Ovary (tissue), 10 donors: ENCODE data around the gene ADAMTS13. TPM values are rescaled to one million over a fixed set of nuclear protein-coding genes. Genes with fewer than 3 reads are reported as not detected.

ENCODE experiments used
- DNase-seq, 5 donors: peaks; one replicate each; pipeline ENCODE4 v3.0.0-alpha.2; 2019 to 2020
- H3K27ac ChIP-seq, 2 donors: fragments of 200-600 bp; one replicate each; pipeline versions ENCODE4 v1.5.1 to v1.8.0; 2019 to 2022
- H3K27me3 ChIP-seq: fragments of 200-600 bp; one replicate; pipeline ENCODE4 v1.8.0; 2022
- H3K36me3 ChIP-seq: fragments of 200-600 bp; sonication (generic); one replicate; pipeline ENCODE4 v1.5.1; 2019
- H3K4me1 ChIP-seq: one replicate; pipeline ENCODE4 v1.8.1; 2013; ENCODE audit warnings: mild to moderate bottlenecking, moderate library complexity; ENCODE audit not compliant: insufficient read depth
- H3K4me3 ChIP-seq: fragments of 200-600 bp; sonication (generic); one replicate; pipeline ENCODE4 v1.5.1; 2017
- H3K9me3 ChIP-seq, 2 donors: fragments of 200-600 bp in 1 of 2; sonication (generic) in 1 of 2; one replicate each; pipeline versions ENCODE4 v1.5.1 to v1.8.1; 2013 to 2019; ENCODE audit warnings: mild to moderate bottlenecking in 1 of 2, moderate library complexity in 1 of 2
- CTCF ChIP-seq, 3 donors: fragments of 450-650 bp in 2 of 3; fragments of 200-600 bp in 1 of 3; IDR thresholded peaks; one replicate each; pipeline versions ENCODE4 v1.5.1 to v1.8.0; 2016 to 2022; ENCODE audit warnings: antibody characterized with exemption in 3 of 3, mild to moderate bottlenecking in 1 of 3
- EP300 ChIP-seq: sonication (generic); formaldehyde crosslinking; IDR thresholded peaks from one replicate; pipeline ENCODE4 v1.6.1; 2017; ENCODE audit warnings: antibody characterized with exemption
- POLR2A ChIP-seq: fragments of 450-650 bp; IDR thresholded peaks from one replicate; pipeline ENCODE4 v1.6.1; 2017; ENCODE audit warnings: antibody characterized with exemption, mild to moderate bottlenecking, moderate library complexity
- WGBS, 3 donors: extraction: QIAGEN DNeasy Blood & Tissue Kit in 1 of 3; methylation state at CpG; one replicate each; pipeline versions ENCODE4 v1.1.5 to v1.1.7; 2013 to 2017; 5-methylcytosine and 5-hydroxymethylcytosine counted together
- intact Hi-C, 4 donors: fragments of 100-400 bp; cut with DNase I; formaldehyde crosslinking; loops; one replicate each; pipeline versions ENCODE4 v1.11.0 to v1.15.1; 2022 to 2023
- long read RNA-seq, 3 donors: library from polyadenylated mRNA in 2 of 3; unstranded in 2 of 3; transcript quantifications; one replicate each; pipeline ENCODE4 v2.0.0 and lab custom pipeline, GENCODE V29; 2021 to 2026
- polyA plus RNA-seq, 2 donors: library from polyadenylated mRNA; stranded (reverse); fragments of 200-250 nt in 1 of 2; fragments of 350-450 nt in 1 of 2; fragmentation: Illumina TruSeq in 1 of 2; extraction: RNeasy Lipid Tissue Mini Kit (QIAGEN cat#74804) in 1 of 2; gene quantifications; one replicate each; pipeline ENCODE4 v1.2.3, GENCODE V29; 2013 to 2014
- total RNA-seq, 7 donors: library from RNA; depleted of rRNA in 2 of 7; stranded (reverse); fragments of >200 nt in 2 of 7; fragmentation: NEBNext Ultra II Directional in 3 of 7; extraction: Animal tissue kit (Norgen Biotek cat#: 25700) in 3 of 7; gene quantifications; one replicate each; pipeline versions ENCODE4 v1.1.0 to v1.2.4, GENCODE V29; 2016 to 2023
- donor health status: DM: no; HTN: no; CAD: no; lungs with moderate emphysema.
- donor health status: DM: no; HTN: no; CAD: no.
- donor health status: Bipolar disorder and iron deficiency.
- donor health status: DM: yes; HTN: yes; CAD: no.
- donor health status: DM: no; HTN: no; CAD: no.
- donor health status: DM: yes; HTN: yes; CAD: no.

The ADAMTS13 gene
- total RNA-seq (1 to 10 TPM; 1.8 to 4.2 (median 3.6) TPM), polyA plus RNA-seq (1 to 10 TPM in 1 of 2 donors, under 1 TPM in 1; 0.45 to 3.8 TPM)
- long read RNA-seq, donor 1, partial matches to known transcripts: 2 of 4 reads
- long read RNA-seq, donor 1, other reads (novel, unspliced or antisense): 2 of 4 reads
- long read RNA-seq, donor 2: 0 reads
- long read RNA-seq, donor 3, partial matches to known transcripts: 3 of 8 reads
- long read RNA-seq, donor 3, other reads (novel, unspliced or antisense): 5 of 8 reads

- intact Hi-C loops: no loop called here
- no peak within 1 kb of the TSS for H3K27ac ChIP-seq
- H3K4me1 ChIP-seq: peaks cover 3% of the 10 kb centered on the region
- TF ChIP-seq POLR2A: no peak
- no peak for TF ChIP-seq EP300
- TF ChIP-seq CTCF (IDR thresholded peaks at IDR 0.05): no peak
- H3K27me3 ChIP-seq: no peaks in the 10 kb centered on the region
- 55 to 59% (median 56%) methylated on average over 23 of the region's 23 CpGs for WGBS, 3 donors
- H3K9me3 ChIP-seq: no peaks in the 10 kb centered on the region
- H3K4me3 ChIP-seq: no peak within 1 kb of the TSS
- no peak for DNase-seq
- no peaks in the 10 kb centered on the region for H3K36me3 ChIP-seq
These were observed at the start of gene ADAMTS13 for GRCh38 chr9:133421615-133422542. Gene ADAMTS13 (plus strand): TSS chr9:133422367. CDS start chr9:133422444, 77 bp downstream.

DNA sequence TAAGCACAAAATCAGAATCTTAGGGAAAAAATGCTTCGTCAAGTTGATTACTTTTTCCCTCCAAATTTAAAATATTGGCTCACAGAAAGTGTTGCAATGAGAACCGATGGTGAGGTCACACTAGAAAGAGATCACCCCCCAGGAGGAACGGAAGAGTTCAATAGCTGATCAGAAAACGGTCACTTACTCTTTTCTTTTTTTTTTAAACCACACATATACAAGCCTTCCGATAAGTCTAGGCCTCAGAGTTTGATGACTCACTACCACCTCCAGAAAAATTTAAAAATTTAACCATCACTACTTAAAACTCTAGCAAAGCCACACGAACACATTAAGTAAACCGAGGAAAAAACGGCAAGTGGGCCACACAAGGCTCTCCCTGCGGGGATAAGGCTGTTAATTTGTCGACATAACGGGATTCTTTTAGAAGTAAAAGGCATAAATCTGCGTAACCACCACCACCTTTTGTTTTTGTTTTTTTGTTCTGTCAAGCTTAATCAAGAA is 47.5 kb upstream of the ADAMTS13 start:
- TF ChIP-seq CTCF (IDR thresholded peaks at IDR 0.05) (no peak), EP300 (no peak), POLR2A (no peak)
- no peak for DNase-seq
- Histone ChIP-seq H3K27ac (peak overlapping the region in 1 of 2 donors; percentile 45), H3K9me3 (no peaks in the 10 kb centered on the region), H3K27me3 (no peaks in the 10 kb centered on the region), H3K4me3 (peak overlapping the region; percentile 93), H3K36me3 (no peaks in the 10 kb centered on the region), H3K4me1 (peaks cover 11% of the 10 kb centered on the region)
- 10 to 11% (median 11%) methylated on average over 12 of the region's 12 CpGs for WGBS, 3 donors
- intact Hi-C loops: no loop called here

- Histone ChIP-seq H3K9me3 (no peaks in the 10 kb centered on the region), H3K4me1 (peaks cover 11% of the 10 kb centered on the region), H3K27me3 (no peaks in the 10 kb centered on the region), H3K36me3 (no peaks in the 10 kb centered on the region), H3K4me3 (peak overlapping the region; percentile 93), H3K27ac (peak overlapping the region; percentile 45 to 91)
- TF ChIP-seq EP300 (no peak), CTCF (IDR thresholded peaks at IDR 0.05) (no peak), POLR2A (no peak)
- intact Hi-C loops: no loop called here
- no peak for DNase-seq
- WGBS, 3 donors: 0 to 1% (median 0%) methylated on average over 16 to 39 of the region's 39 CpGs
These were observed 46.9 kb upstream of the ADAMTS13 start for GRCh38 chr9:133375116-133375723.
